Non-pigmented ciliary epithelial cell (primary cell): Measurements from ENCODE around the gene TMIGD2.
A peak's percentile ranks its signal among the peaks of the same experiment; 100 is the strongest.
"Not testable (repeated sequence)": the region's sequence is repeated elsewhere in the genome, so short reads cannot be mapped to it uniquely, and the experiment has no call there.

Experiments used
- DNase-seq: peaks from one replicate; pipeline ENCODE4 v3.0.0-alpha.2; 2010; ENCODE audit warnings: low read depth

TMIGD2 gene, protein sequence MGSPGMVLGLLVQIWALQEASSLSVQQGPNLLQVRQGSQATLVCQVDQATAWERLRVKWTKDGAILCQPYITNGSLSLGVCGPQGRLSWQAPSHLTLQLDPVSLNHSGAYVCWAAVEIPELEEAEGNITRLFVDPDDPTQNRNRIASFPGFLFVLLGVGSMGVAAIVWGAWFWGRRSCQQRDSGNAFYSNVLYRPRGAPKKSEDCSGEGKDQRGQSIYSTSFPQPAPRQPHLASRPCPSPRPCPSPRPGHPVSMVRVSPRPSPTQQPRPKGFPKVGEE

DNA sequence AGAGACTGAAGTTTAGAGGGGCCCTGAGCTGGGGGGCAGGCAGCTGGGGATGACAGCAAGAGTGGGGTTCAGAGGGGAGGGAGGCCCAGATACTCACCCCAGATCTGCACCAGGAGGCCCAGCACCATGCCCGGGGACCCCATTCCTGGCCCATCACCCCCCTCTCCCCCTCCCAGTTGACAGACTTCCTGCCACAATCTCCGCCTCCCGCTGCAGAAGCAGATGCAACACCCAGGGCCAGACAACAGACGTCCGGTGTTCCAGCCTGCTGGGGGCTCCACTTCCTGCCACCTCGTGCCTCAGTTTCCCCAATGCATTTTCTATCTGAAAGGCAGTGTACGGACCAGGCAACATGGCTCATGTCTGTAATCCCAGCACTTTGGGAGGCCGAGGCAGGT is at the start of gene TMIGD2:
TSS of gene TMIGD2 (minus strand) at position 147 of the 398 bp plus-strand sequence. CDS start at position 143, 4 bp downstream.
- DNase-seq: no peak

DNA sequence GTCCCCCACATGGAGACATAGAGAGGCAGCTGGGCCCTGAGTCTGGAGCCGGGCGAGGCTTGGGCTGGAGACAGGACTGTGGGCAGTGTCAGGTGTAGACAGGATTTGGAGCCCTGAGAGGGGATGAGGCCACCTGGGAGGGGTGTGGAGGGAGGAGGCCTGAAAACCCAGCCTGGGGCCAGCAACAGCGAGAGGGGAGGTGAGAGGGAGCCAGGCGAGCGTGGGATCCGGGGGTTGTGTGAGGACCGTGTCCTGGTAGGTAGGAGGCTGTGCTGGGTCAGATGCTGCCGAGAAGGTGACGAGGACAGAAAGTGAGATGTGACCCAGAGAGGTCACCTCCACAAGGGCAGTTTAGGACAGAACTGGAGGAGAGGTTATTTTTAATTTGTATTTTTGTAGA is 48.5 kb upstream of the TMIGD2 start:
- no peak for DNase-seq

DNA sequence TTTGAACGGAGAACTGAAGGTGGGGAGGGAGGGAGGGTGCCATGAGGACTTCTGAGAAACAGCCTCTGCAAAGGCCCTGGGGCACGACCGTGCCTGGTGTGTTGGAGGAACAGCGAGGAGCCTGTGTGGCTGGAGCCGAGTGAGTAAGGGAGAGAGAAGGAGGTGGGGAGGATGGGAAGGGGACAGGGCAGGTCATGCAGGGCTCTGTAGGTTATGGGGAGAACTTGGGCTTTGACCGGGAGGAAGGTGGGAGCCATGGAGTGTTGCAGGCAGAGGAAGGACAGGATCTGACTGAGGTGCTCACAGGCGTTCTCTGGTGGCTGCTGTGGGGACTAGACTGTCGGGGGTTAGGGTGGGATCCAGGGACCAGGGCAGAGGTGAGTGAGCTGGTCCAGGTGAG is 47.9 kb upstream of the TMIGD2 start:
- no peak for DNase-seq

DNA sequence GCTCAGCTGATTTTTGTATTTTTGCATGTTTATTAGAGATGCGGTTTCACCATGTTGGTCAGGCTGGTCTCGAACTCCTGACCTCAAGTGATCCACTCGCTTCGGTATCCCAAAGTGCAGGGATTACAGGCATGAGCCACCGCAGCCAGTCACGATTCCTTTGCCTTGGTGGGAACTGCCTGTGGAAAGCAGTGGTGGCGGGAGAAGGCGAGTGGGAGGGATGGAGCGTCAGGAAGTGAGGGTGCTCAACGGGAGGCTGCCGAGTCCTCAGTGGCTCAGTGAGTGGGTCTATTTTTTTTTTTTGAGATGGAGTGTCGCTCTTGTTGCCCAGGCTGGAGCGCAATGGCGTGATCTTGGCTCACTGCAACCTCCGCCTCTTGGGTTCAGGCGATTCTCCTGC is 47.0 kb upstream of the TMIGD2 start:
- not testable (repeated sequence) for DNase-seq

DNA sequence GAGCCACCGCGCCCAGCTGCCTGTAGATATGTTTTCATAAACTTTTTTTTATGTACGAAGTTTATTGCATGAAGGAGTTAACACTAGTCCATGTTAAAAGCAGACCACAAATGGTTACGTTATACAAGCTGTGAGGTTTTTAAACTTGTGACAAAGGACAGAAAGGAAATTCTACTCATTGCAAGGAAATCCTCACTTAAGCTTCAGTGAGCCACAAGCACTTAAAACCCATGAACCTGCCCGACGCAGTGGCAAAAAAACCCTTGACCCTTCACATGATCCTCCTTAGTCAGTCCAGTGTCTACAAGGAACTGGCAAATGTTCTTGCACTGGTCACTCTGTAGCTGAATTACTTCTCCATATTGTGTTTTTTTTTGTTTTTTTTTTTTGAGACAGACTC is 45.3 kb upstream of the TMIGD2 start:
- DNase-seq: no peak

DNA sequence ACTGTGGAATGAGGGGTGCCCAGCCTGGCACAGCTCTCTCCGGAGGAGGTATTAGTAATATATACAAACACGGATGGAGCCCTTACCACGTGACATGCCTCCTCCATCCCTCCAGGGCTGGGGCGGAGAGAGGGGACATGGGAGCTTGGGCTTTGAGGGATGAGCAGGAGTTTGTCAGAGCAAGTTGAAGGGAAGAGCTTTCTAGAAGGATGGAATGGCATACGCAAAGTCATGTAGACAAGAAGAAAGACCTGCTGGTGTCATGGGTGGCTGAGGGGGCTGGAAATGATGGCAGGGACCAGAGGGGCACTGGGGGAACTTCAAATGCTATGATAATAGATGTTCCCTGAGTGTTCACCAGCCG is 43.8 kb upstream of the TMIGD2 start:
- DNase-seq: no peak

DNA sequence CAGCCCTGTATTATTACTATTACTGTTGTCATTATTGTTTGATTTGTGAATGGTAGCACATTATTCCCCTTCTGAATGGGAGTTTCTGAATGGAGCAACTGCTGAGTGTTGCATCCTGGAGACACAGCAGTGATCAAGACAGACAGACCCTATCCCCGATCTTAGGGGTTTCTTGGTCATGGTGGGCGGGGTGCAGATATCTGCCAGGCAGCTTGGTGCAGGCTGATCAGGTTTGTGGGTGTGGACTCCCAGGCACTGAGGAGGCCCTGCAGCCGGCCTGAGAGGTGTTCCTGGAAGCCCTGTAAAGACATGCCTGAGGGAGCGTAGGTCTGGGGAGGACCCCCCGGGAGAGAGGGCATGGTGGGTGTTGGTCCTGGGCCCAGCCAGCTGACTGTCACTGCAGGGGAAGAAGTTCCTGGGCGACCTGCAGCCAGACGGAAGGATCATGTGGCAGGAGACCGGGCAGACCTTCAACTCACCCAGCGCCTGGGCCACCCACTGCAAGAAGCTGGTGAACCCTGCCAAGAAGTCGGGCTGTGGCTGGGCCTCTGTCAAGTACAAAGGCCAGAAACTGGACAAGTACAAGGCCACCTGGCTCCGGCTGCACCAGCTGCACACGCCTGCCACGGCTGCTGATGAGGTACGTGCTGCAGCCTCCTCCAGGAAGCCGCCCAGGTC is 43.3 kb upstream of the TMIGD2 start:
- no peak for DNase-seq

DNA sequence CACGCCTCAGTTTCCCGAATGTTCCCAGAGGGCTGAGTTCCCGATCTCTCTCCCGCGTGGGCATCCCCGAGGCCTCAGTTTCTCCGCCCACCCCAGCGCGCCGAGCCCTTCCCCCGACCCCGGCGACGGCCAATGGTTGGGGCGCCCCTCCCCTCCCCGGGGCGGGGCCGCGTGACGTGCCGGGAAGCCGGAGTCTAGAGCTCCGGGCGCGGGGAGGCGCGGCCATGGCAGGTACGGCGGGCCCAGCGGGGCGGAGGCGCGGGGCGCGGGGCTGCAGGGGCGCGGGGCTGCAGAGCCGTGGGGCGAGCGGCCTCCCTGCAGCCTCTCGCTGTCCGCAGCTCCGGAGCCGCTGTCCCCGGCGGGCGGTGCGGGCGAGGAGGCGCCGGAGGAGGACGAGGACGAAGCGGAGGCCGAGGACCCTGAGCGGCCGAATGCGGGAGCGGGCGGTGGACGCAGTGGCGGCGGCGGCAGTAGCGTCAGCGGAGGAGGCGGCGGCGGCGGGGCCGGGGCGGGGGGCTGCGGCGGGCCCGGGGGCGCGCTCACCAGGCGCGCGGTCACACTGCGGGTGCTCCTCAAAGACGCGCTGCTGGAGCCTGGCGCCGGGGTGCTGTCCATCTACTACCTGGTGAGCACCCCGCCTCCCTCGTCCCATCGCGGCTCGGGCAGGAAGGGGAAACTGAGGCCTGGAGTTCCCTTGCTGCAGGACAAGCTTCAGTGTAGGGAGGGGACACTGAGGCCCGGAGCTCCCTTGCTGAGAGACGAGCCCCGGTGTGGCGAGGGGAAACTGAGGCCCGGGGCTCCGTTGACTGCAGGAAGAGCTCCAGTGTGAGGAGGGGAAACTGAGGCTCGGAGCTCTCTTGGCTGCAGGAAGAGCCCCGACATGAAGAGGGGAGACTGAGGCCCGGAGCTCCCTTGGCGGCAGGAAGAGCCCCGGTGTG is 41.5 kb upstream of the TMIGD2 start, which contains the start of gene MPND:
TSS of gene MPND (plus strand) at position 193 of the 938 bp plus-strand sequence. CDS start at position 225, 32 bp downstream.
- no peak for DNase-seq

DNA sequence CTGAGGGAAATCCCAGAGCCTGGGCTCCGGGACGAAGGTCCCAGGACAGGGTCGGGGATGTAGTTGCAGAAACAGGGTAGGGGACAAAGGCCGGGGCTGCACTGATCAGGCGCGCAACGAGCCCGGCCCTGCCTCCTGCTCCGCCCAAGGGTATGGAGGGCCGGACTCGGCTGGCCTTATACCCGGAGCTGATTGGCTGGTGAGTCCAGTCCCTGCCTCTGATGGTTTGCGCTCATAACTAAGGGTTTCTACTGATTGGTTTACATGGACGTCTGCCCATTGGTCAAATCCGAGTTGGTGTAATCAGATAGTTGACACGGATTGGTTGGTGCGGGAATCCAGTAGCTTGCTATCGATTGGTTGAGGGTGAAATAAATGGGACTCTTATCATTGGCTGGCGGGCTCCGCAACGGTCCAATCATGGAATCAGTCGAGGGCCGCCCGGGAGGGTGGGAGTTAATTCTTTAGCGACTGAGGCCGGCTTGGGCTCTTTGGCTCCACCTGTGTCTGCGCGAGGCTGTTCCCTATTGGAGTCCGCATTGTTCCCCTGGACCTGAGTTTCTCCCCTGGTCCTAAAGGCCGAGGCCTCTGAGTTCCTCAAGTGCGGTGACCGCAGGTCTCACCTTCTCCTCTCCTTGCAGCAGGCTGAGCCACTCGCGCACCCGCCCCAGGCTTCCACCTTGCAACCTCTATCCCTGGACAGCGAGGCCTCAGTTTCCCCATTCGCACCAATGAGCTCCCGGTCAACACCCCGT is 40.6 kb upstream of the TMIGD2 start:
- peak; percentile 100 for DNase-seq

DNA sequence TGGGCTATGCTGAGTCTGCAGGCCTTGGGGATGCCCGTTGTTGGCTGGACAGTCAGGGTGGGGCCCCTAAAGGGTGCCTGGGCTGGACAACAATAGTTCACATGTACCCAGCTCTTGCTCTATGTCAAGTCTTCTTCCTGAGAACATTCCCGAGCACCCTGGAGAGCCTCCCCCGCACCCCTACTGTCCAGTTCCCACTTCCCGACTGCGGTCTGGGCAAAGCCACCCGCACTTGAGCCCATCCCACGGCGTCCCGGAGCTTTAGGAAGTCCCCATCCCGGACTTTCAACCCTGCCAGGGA is 40.1 kb upstream of the TMIGD2 start:
- no peak for DNase-seq

DNA sequence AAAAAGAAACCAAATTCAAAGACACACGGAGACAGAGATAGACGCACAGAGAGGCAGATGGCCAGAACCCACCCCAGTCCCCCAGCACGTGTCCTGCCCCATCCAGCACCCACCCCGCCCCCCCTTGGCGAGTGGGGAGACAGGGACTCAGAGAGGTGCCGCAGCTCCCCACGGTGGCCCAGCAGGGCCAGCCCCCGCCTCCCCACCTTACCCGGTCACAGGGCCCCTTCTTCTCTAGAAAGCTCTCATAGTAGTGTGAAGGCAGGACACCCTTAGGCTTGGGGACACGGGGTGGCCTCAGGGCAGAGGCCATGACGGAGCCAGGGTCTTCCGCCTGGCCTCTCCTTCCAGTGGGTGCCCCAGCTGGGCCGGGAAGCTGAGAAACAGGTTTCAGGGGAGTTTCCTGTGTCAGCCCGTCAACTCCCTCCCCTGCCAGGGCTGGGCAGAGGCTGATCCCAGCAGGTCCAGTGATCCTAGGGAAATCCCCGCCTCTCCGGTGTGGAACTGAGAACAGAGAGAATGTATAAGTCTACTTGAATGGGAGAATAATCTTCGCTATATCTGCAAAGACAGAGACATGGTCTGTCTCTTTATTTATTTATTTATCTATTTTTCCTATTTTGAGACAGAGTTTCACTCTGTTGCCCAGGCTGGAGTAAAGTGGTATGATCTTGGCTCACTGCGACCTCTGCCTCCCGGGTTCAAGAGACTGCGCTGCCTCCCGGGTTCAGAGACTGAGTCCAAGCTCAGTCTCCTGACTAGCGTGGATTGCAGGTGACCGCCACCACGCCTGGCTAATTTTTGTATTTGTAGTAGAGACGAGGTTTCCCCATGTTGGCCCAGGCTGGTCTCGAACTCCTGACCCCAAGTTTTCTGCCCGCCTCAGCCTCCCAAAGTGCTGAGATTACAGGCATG is 36.5 kb upstream of the TMIGD2 start, which contains the start of gene STAP2:
TSS of gene STAP2 (minus strand) at position 387 of the 915 bp plus-strand sequence. CDS start at position 313, 74 bp downstream.
- no peak for DNase-seq

DNA sequence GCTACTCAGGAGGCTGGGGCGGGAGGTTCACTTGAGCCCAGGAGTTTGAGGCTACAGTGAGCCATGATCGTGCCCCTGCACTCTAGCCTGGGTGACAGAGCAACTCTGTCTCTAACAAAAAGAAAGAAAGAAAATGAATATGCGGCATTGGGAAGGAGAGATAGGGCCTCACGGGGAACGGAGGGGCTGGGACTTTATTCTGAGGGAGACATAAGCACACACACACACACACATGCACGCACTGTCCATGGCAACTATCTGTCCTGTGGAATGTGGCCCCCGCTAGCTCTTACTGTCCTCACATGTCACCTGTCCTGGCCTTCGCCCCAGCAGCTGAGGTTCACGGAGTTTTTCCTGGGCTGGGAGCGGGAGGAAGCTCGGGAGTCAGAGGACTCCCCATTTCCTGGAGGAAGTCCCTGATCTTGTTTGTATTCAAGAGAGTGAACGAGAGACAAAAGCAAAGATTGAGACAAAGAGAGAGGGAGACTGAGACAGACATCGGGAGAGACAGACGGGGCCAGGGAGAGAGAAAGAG is 35.8 kb upstream of the TMIGD2 start:
- no peak for DNase-seq

DNA sequence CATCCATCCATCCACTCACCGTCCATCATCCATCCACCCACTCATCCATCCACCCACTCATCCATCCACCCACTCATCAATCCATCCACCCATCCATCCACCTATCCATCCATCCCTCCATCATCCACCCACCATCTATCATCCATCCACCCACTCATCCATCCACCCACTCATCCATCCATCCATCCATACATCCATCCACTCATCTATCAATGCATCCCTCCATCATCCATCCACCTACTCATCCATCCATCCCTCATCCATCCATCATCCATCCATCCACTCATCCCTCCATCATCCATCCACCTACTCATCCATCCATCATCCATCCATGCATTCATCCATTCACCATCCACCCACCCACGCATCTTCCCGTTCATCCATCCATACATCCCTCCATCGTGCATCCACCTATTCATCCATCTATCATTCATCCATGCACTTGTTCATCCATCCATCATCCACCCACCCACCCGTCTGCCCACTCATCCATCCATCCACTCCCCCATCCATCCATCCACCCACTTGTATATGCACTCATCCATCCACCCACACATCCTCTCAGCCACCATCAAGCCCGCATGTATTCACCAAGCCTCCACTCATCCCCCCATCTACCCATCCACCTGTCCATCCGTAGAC is 32.9 kb upstream of the TMIGD2 start:
- DNase-seq: no peak

DNA sequence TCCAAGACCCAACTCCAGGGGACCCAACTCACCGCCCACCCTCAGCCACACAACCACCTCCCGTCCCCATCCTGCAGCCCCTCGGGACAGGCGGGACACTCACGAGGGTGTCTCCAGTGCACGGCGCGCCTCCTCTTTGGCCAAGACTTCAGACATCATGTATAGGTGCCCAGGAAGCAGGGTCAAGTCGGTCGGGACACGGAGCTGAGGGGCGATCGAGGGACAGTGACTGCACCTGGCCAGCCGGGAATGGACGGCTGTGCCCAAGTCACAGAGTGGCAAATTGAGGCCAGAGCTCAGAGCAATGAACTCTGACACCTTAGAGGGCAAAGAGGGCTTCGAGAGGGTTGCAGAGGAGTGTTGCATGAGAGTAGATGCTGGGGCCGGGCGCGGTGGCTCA is 27.7 kb upstream of the TMIGD2 start:
- DNase-seq: no peak

DNA sequence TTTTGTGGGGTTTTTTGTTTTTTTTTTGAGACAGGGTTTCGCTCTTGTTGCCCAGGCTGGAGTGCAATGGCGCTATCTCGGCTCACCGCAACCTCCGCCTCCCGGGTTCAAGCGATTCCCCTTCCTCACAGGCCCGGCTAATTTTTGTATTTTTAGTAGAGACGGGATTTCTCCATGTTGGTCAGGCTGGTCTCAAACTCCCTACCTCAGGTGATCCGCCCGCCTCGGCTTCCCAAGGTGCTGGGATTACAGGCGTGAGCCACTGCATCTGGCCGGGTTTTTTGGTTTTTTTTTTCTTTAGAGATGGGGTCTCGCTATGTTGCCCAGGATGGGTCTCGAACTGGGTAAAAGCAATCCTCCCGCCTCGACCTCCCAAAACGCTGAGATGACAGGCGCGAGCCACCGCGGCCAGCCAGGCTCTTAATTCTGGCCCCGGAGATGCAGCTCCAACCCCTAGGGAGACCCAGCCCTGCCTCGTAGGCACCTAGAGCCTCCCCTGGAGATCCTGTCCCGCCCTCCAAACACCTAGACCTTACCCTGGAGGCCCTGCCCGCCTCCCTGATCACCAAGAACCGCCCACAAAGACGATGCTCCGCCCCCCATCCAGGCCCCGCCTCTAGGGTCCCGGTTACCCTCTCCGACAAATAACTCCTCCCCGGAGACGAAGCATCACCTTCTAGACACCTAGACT is 26.9 kb upstream of the TMIGD2 start:
- not testable (repeated sequence) for DNase-seq

DNA sequence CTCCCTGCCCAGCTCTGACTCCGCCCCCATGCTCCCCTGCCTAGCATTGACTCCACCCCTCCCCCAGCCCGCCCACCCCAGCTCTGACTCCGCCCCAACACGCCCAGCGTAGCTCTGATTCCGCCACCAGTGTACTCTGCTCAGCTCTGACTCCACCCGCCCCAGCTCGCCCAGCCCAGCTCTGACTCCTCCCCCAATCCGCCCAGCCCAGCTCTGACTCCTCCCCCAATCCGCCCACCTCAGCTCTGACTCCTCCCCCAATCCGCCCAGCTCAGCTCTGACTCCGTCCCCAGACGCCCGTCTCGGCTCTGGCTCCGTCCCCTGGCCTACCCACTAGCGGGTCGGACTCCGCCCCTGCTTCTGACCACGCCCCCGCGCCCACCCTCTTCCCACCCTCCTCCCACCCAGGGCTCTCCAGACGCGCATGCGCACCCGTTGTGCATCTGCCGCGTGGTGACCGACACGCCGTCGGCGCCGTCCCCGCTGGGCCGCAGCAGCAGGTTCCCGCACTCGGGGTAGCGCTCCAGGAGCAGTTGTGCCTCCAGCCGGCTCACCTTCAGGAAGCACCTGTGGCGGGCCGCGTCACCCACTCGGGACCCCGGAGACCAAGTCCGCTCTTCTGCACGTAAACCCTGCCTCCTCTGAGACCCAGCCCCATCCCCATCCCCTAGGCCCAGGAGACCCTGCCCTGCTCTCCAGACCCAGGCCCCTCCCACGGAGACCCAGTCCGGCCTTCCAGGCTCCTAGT is 26.2 kb upstream of the TMIGD2 start:
- DNase-seq: peak; percentile 82

DNA sequence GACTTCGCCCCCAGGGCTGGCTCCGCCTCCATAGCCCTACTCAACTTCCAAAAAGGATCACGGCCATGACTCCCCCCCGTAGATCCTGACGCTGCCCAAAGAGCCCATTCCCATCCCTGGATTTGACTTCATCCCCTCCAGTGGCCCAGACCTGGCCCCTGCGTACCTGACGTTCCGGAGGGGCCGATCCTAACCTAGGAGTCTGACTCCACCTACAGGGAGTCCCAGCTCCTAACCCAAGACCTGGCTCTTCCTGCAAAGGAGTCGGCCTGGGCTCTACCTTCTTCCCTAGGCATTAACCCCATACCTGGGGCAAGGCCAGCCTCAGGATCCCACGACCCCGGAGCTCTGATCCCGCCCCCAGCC is 25.7 kb upstream of the TMIGD2 start:
- no peak for DNase-seq

DNA sequence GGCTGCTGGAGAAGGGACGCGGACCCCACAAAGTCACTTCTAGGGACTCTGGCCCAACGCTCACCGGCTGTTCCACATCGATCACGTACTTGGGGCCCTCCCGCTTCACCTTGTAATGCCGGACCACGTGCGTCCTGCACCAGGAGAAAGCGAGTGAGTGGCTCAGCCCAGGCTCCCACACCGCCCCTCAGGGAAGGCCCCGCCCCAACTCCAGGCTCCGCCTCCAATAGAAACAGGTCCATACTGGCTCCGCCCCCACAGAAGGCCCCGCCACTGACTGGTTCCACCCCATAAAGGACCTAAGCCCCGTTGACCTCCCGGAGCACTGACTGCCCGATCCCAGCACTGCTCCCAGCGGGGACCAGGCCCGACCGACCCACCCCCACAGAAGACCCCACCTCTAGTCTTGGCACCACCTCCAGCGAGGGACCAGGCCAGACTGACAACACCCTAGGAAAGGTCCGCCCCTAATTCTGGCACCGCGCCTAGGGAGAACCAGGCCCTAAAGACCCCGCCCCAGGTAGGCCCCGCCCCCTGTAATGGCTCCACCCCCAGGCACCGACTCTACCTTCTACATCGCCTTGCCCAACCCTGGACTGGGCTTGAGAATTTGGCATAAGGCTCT is 25.2 kb upstream of the TMIGD2 start:
- no peak for DNase-seq
